Osteocyte (in vitro differentiated cells): Measurements from ENCODE around the gene NTSR2. TPM values are rescaled to one million over a fixed set of nuclear protein-coding genes. Genes with fewer than 3 reads are reported as not detected.

Experiments
- DNase-seq: peaks from one replicate; pipeline ENCODE4 v3.0.0; 2021; ENCODE audit warnings: mixed read lengths; ENCODE audit not compliant: unreplicated experiment; ENCODE audit errors: extremely low spot score
- H3K27ac Mint-ChIP-seq: one replicate; pipeline ENCODE4 v1.8.0; 2021; ENCODE audit warnings: mild to moderate bottlenecking, mixed read lengths; ENCODE audit not compliant: unreplicated experiment
- H3K27me3 Mint-ChIP-seq: one replicate; pipeline ENCODE4 v1.8.0; 2021; ENCODE audit warnings: mixed read lengths; ENCODE audit not compliant: unreplicated experiment
- H3K36me3 Mint-ChIP-seq: one replicate; pipeline ENCODE4 v1.8.0; 2021; ENCODE audit warnings: mixed read lengths; ENCODE audit not compliant: unreplicated experiment
- H3K4me1 Mint-ChIP-seq: one replicate; pipeline ENCODE4 v1.8.0; 2021; ENCODE audit warnings: mixed read lengths; ENCODE audit not compliant: unreplicated experiment
- H3K4me3 Mint-ChIP-seq: one replicate; pipeline ENCODE4 v1.8.0; 2021; ENCODE audit warnings: mild to moderate bottlenecking, moderate library complexity, mixed read lengths; ENCODE audit not compliant: unreplicated experiment
- H3K9me3 Mint-ChIP-seq: one replicate; pipeline ENCODE4 v1.8.0; 2021; ENCODE audit warnings: mixed read lengths; ENCODE audit not compliant: unreplicated experiment
- CTCF ChIP-seq: fragments of 200-600 bp; sonication (generic); IDR thresholded peaks from 2 replicates; pipeline ENCODE4 v1.5.0; 2021; ENCODE audit warnings: antibody characterized with exemption, mild to moderate bottlenecking, moderate library complexity
- total RNA-seq: library from RNA; stranded (reverse); gene quantifications from 2 replicates; pipeline ENCODE4 v1.2.1, GENCODE V29; 2021

The NTSR2 gene
- total RNA-seq, 1 donor from 2014 or later = not detected

- no peak for DNase-seq
- peaks cover 46% of the 10 kb centered on the region for H3K27me3 Mint-ChIP-seq
- H3K4me3 Mint-ChIP-seq = no peak overlapping the region
- H3K4me1 Mint-ChIP-seq = peaks cover 18% of the 10 kb centered on the region
- TF ChIP-seq CTCF = no peak
- no peaks in the 10 kb centered on the region for H3K9me3 Mint-ChIP-seq
- no peaks in the 10 kb centered on the region for H3K36me3 Mint-ChIP-seq
- H3K27ac Mint-ChIP-seq = no peak overlapping the region
These were observed 9.6 kb upstream of the NTSR2 start for GRCh38 chr2:11679486-11680181.

- DNase-seq = no peak
- H3K4me3 Mint-ChIP-seq = no peak overlapping the region
- TF ChIP-seq CTCF = no peak
These were observed 9.0 kb upstream of the NTSR2 start for GRCh38 chr2:11679016-11679415.

GRCh38 chr2:11678306-11678960 is 8.4 kb upstream of the NTSR2 start:
- H3K9me3 Mint-ChIP-seq = no peaks in the 10 kb centered on the region
- no peaks in the 10 kb centered on the region for H3K36me3 Mint-ChIP-seq
- H3K27ac Mint-ChIP-seq = no peak overlapping the region
- H3K27me3 Mint-ChIP-seq = peaks cover 52% of the 10 kb centered on the region
- DNase-seq = no peak
- no peak overlapping the region for H3K4me3 Mint-ChIP-seq
- TF ChIP-seq CTCF = no peak
- peaks cover 14% of the 10 kb centered on the region for H3K4me1 Mint-ChIP-seq

More at GRCh38 chr2:11679016-11679415, 9.0 kb upstream of the NTSR2 start:
- no peak overlapping the region for H3K27ac Mint-ChIP-seq
- peaks cover 48% of the 10 kb centered on the region for H3K27me3 Mint-ChIP-seq
- H3K4me1 Mint-ChIP-seq = peaks cover 14% of the 10 kb centered on the region
- no peaks in the 10 kb centered on the region for H3K9me3 Mint-ChIP-seq
- no peaks in the 10 kb centered on the region for H3K36me3 Mint-ChIP-seq

GRCh38 chr2:11677136-11678055 is 7.4 kb upstream of the NTSR2 start:
- no peak for TF ChIP-seq CTCF
- no peak for DNase-seq
- no peak overlapping the region for H3K27ac Mint-ChIP-seq
- H3K9me3 Mint-ChIP-seq = no peaks in the 10 kb centered on the region
- no peaks in the 10 kb centered on the region for H3K36me3 Mint-ChIP-seq
- peaks cover 53% of the 10 kb centered on the region for H3K27me3 Mint-ChIP-seq
- H3K4me1 Mint-ChIP-seq = peaks cover 14% of the 10 kb centered on the region
- no peak overlapping the region for H3K4me3 Mint-ChIP-seq

GRCh38 chr2:11676640-11677039 is 6.6 kb upstream of the NTSR2 start:
- peaks cover 14% of the 10 kb centered on the region for H3K4me1 Mint-ChIP-seq
- no peaks in the 10 kb centered on the region for H3K9me3 Mint-ChIP-seq
- no peak for DNase-seq
- peaks cover 56% of the 10 kb centered on the region for H3K27me3 Mint-ChIP-seq
- no peak overlapping the region for H3K27ac Mint-ChIP-seq
- H3K4me3 Mint-ChIP-seq = no peak overlapping the region
- TF ChIP-seq CTCF = no peak
- no peaks in the 10 kb centered on the region for H3K36me3 Mint-ChIP-seq
